Tibial artery (tissue), 4 donors: ENCODE measurements around the gene ATG2B.

Experiments
- DNase-seq, 2 donors: peaks; one replicate each; pipeline ENCODE4 v3.0.0-alpha.2; 2019
- H3K27ac ChIP-seq, 2 donors: fragments of 200-600 bp; sonication (generic) in 1 of 2; 1 replicate in 1 of 2; 2 replicates in 1 of 2; pipeline ENCODE4 v1.5.1; 2018 to 2019; ENCODE audit warnings: mild to moderate bottlenecking in 1 of 2
- H3K27me3 ChIP-seq, 2 donors: fragments of 200-600 bp; sonication (generic) in 1 of 2; one replicate each; pipeline versions ENCODE4 v1.5.1 to v1.6.0; 2016 to 2019
- H3K36me3 ChIP-seq, 3 donors: fragments of 200-600 bp; sonication (generic) in 2 of 3; one replicate each; pipeline ENCODE4 v1.5.1; 2016 to 2019; ENCODE audit warnings: mild to moderate bottlenecking in 2 of 3
- H3K4me1 ChIP-seq, 4 donors: fragments of 200-600 bp; sonication (generic) in 2 of 4; 1 replicate in 3 of 4; 2 replicates in 1 of 4; pipeline ENCODE4 v1.5.1; 2016 to 2019
- H3K4me3 ChIP-seq, 2 donors: fragments of 200-600 bp; sonication (generic) in 1 of 2; 1 replicate in 1 of 2; 2 replicates in 1 of 2; pipeline ENCODE4 v1.5.1; 2018 to 2019; ENCODE audit warnings: mild to moderate bottlenecking in 2 of 2
- H3K9me3 ChIP-seq, 3 donors: fragments of 200-600 bp; sonication (generic) in 1 of 3; one replicate each; pipeline ENCODE4 v1.5.1; 2016 to 2019
- CTCF ChIP-seq, 2 experiments: fragments of 200-600 bp in 1 of 2; fragments of 450-650 bp in 1 of 2; IDR thresholded peaks; one replicate each; pipeline ENCODE4 v1.5.1; 2017 to 2019; ENCODE audit warnings: antibody characterized with exemption in 2 of 2, mild to moderate bottlenecking in 1 of 2, moderate library complexity in 1 of 2
- intact Hi-C: fragments of 100-400 bp; cut with DNase I; formaldehyde crosslinking; loops from one replicate; pipeline ENCODE4 v1.15.0; 2023; ENCODE audit warnings: low total_unique reads

Gene ATG2B

GRCh38 chr14:96373538-96373937 lies 10.4 kb upstream of the ATG2B start:
- Histone ChIP-seq H3K4me1 (no peaks in the 10 kb centered on the region), H3K9me3 (no peaks in the 10 kb centered on the region), H3K27me3 (no peaks in the 10 kb centered on the region), H3K4me3 (no peak overlapping the region), H3K27ac (no peak overlapping the region), H3K36me3 (no peaks in the 10 kb centered on the region)
- intact Hi-C loops, result no loop called here
- TF ChIP-seq CTCF (IDR thresholded peaks at IDR 0.05), result no peak
- DNase-seq, result no peak

- no peak for DNase-seq
- TF ChIP-seq CTCF (IDR thresholded peaks at IDR 0.05), result no peak
- no peaks in the 10 kb centered on the region for H3K36me3 ChIP-seq
Observed at GRCh38 chr14:96370528-96370927, 7.4 kb upstream of the ATG2B start.

GRCh38 chr14:96368534-96368933 lies 5.4 kb upstream of the ATG2B start:
- Histone ChIP-seq H3K36me3 (no peaks in the 10 kb centered on the region), H3K27ac (no peak overlapping the region), H3K4me3 (no peak overlapping the region), H3K27me3 (no peaks in the 10 kb centered on the region), H3K4me1 (peaks cover 0 to 14% (median 7%) of the 10 kb centered on the region in 4 donors), H3K9me3 (no peaks in the 10 kb centered on the region)
- no peak for TF ChIP-seq CTCF (IDR thresholded peaks at IDR 0.05)
- no peak for DNase-seq
- intact Hi-C loops, result no loop called here

More at GRCh38 chr14:96370528-96370927, 7.4 kb upstream of the ATG2B start:
- Histone ChIP-seq H3K4me3 (no peak overlapping the region), H3K27me3 (no peaks in the 10 kb centered on the region), H3K9me3 (no peaks in the 10 kb centered on the region), H3K27ac (no peak overlapping the region), H3K4me1 (no peaks in the 10 kb centered on the region)
- intact Hi-C loops, result no loop called here

GRCh38 chr14:96364962-96365361 lies 1.8 kb upstream of the ATG2B start:
- Histone ChIP-seq H3K4me3 (no peak overlapping the region), H3K36me3 (no peaks in the 10 kb centered on the region), H3K27me3 (no peaks in the 10 kb centered on the region), H3K9me3 (no peaks in the 10 kb centered on the region), H3K27ac (no peak overlapping the region), H3K4me1 (peaks cover 0 to 36% (median 19%) of the 10 kb centered on the region in 4 donors)
- no peak for DNase-seq
- TF ChIP-seq CTCF (IDR thresholded peaks at IDR 0.05), result no peak
- intact Hi-C loops, result no loop called here

DNA sequence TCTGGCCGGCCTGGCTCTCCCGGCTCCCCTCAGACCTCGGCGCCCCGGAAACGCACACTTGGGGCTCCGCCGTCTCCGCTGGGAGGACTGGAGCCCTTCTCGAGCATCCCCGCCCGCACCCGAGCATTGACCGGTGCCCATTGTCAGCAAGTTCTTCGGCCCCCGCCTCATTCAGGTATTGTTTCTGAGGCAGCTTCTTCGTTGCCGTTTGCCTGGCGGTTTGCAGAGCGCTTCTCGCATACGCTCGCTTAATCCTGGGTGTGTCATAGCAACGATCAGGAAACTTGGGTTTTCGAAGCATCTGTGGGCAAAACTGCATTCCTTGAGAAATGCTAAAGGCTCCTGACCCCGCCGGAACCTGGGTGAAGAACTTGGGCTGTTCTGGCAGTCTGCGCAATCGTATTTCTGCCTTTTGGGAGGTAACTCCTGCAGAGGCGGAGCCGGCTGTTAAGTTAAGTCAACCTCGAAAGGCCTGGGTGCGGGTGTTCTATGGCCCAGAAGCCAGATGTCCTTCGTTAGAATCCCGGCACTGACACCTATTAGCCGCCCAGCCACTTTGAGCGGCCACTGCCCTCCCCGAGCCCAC lies 703 bp upstream of the ATG2B start:
- Histone ChIP-seq H3K4me3 (peak overlapping the region; percentile 94 to 95), H3K27me3 (no peaks in the 10 kb centered on the region), H3K4me1 (peaks cover 0 to 45% (median 19%) of the 10 kb centered on the region in 4 donors), H3K36me3 (no peaks in the 10 kb centered on the region), H3K27ac (peak overlapping the region; percentile 92), H3K9me3 (no peaks in the 10 kb centered on the region)
- peak in 1 of 2 donors; percentile 27 for DNase-seq
- intact Hi-C loops, result loop anchor here (2.0 kb wide), 1 partner anchor 139 kb away; the partner anchor contains the start of gene PAPOLA
- no peak for TF ChIP-seq CTCF (IDR thresholded peaks at IDR 0.05)
